GM12873 (cell line): ENCODE measurements around the gene ACOT11.

Experiments used
- TF ChIP-seq, protein P1 (sequence below): IDR thresholded peaks from 2 replicates; pipeline ENCODE4 v1.5.1; 2012; ENCODE audit warnings: low read depth, mild to moderate bottlenecking, moderate library complexity, low read length, control low read depth; ENCODE audit not compliant: insufficient read depth; ENCODE audit errors: missing control alignments

The ACOT11 gene

GRCh38 chr1:54606096-54606989 lies 58.3 kb downstream of the ACOT11 start:
- TF ChIP-seq, protein P1, sequence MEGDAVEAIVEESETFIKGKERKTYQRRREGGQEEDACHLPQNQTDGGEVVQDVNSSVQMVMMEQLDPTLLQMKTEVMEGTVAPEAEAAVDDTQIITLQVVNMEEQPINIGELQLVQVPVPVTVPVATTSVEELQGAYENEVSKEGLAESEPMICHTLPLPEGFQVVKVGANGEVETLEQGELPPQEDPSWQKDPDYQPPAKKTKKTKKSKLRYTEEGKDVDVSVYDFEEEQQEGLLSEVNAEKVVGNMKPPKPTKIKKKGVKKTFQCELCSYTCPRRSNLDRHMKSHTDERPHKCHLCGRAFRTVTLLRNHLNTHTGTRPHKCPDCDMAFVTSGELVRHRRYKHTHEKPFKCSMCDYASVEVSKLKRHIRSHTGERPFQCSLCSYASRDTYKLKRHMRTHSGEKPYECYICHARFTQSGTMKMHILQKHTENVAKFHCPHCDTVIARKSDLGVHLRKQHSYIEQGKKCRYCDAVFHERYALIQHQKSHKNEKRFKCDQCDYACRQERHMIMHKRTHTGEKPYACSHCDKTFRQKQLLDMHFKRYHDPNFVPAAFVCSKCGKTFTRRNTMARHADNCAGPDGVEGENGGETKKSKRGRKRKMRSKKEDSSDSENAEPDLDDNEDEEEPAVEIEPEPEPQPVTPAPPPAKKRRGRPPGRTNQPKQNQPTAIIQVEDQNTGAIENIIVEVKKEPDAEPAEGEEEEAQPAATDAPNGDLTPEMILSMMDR = no peak

- TF ChIP-seq, protein P1 = no peak
Measured at GRCh38 chr1:54606990-54607325, 58.9 kb downstream of the ACOT11 start.

DNA sequence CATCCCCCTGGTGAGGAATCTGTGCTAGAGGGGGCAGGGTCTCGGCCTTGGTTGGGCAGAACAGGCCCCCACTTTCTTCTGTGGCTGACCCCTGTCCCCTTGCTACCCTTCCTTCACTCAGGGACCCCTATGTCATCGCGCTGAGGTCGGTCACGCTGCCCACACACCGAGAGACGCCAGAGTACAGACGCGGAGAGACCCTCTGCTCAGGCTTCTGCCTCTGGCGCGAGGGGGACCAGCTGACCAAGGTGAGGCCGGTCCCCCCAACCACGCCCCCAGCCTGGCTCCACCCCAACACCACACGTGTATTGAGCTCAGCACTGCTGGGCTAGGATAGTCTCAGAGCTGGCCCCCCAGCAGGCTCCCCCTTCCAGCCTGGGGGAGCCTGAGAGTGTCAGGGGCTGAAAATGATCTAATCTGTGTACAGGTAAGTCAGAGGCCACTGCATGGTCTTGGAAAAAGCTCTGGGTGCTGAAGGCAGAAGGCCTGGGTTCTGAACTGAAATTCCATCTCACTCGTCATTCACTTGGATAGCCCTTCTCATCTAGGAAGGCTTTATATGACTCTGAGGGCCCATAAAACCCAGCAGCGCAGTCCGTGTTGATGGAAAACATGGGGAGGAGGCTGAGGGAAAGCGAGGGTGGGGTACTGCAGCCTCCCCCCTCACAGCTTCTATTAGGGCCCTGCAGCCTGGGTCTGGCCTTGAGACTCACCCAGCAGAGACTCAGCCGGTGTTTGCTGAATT lies 60.0 kb downstream of the ACOT11 start:
- TF ChIP-seq, protein P1 = no peak

DNA sequence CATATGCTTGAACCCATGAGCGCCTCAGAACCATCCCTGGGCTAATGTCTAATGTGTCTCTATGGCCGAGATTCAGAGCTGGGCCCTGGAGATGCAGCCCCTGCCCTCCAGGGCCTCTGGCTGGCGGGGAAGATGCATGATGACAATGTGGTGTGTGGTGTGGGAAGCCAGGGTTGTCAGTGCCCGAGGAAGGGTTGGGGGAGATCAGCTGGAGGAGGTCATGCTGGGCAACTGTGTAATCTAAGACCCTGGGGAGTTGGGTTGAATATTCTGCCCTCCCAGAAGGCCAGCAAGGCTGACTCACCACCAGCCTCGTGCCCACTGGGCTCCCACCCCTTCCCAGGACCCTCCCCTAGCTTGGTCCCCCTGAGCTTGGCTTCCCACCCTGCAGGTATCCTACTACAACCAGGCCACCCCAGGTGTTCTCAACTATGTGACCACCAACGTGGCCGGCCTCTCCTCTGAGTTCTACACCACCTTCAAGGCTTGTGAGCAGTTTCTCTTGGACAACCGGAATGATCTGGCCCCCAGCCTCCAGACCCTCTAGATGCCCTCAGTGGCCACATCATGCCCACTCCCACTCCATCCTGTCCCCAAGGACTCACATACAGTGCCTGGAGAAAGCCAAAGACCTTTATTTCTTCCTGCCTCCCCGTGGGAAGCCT lies 60.7 kb downstream of the ACOT11 start:
- TF ChIP-seq, protein P1 = no peak

GRCh38 chr1:54609301-54609921 lies 61.4 kb downstream of the ACOT11 start:
- TF ChIP-seq, protein P1 = no peak

DNA sequence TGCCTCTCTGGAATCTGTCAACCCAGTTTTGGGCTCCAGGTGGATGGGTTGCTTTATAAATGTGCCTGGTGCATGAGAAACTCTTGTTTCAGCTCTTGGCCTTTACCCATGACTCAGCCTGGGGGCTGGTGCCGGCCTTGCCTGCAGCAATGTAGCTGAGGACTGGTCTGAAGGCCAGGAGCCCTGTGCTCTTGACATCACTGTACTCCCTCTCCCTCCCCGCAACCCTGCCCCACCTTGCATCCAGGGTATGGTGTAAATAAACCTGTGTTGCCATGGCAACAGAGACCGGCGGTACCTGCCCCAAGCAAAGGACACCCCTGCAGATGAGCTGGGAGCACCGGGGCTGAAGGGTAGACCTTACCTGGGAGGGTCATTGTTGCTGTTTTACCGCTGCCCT lies 62.0 kb downstream of the ACOT11 start:
- TF ChIP-seq, protein P1 = no peak
